Endometrial microvascular endothelial cells (primary cell): ENCODE measurements around the gene ZNF441. TPM values are rescaled to one million over a fixed set of nuclear protein-coding genes. Genes with fewer than 3 reads are reported as not detected.

ENCODE experiments used
- in situ Hi-C: cut with HindIII; loops from 2 replicates; pipeline ENCODE4 v1.10.0; 2017; ENCODE audit warnings: low sequenced_read_pairs, low pct_unique_long_range_greater_than_20kb; ENCODE audit errors: inconsistent ontology term
- total RNA-seq: library from RNA; depleted of rRNA; stranded (reverse); fragments of >200 nt; gene quantifications from one replicate; pipeline ENCODE4 v1.2.3, GENCODE V29; 2015; ENCODE audit errors: inconsistent ontology term

ZNF441 gene
- total RNA-seq, 1 donor from 2014 or later = 1.3 TPM

GRCh38 chr19:11832253-11832912 is 65.6 kb downstream of the ZNF441 start:
- in situ Hi-C loops = no loop called here

- in situ Hi-C loops = no loop called here
These were observed 66.7 kb downstream of the ZNF441 start for GRCh38 chr19:11833541-11833940.

Other genes starting within 250 kb of the ZNF441 start
- 53.1 TPM for gene ECSIT, start 237.9 kb upstream of the ZNF441 start, total RNA-seq
- gene CNN1, start 228.1 kb upstream of the ZNF441 start, total RNA-seq = 0.46 TPM
- 35.2 TPM for gene ELOF1, start 207.8 kb upstream of the ZNF441 start, total RNA-seq
- not detected for gene ACP5, start 189.4 kb upstream of the ZNF441 start, total RNA-seq
- gene ZNF627, start 169.5 kb upstream of the ZNF441 start, total RNA-seq = 8.2 TPM
- 4.9 TPM for gene ZNF823, start 28.1 kb upstream of the ZNF441 start, total RNA-seq
- 0.09 TPM for gene ZNF491, start 31.5 kb downstream of the ZNF441 start, total RNA-seq
- 4.2 TPM for gene ZNF440, start 47.3 kb downstream of the ZNF441 start, total RNA-seq
- gene ZNF439, start 81.7 kb downstream of the ZNF441 start, total RNA-seq = 0.09 TPM
- gene ZNF69, start 120.8 kb downstream of the ZNF441 start, total RNA-seq = 3.3 TPM
- gene ZNF700, start 158.1 kb downstream of the ZNF441 start, total RNA-seq = 2.2 TPM
- 1.5 TPM for gene ZNF763, start 198.0 kb downstream of the ZNF441 start, total RNA-seq